GM19023 (cell line): ENCODE results near the gene MYO9B.
"Not testable (repeated sequence)": the region's sequence is repeated elsewhere in the genome, so short reads cannot be mapped to it uniquely, and the experiment has no call there.

ENCODE experiments used
- ATAC-seq: cut with Tn5 transposase; IDR thresholded peaks from one replicate; pipeline ENCODE4 v1.9.1; 2021; ENCODE audit warnings: mild to moderate bottlenecking, moderate library complexity; ENCODE audit not compliant: unreplicated experiment

The MYO9B gene

GRCh38 chr19:17086834-17087233 lies 11.3 kb downstream of the MYO9B start:
- no peak for ATAC-seq

- ATAC-seq: no peak
Observed at GRCh38 chr19:17088552-17088951, 13.0 kb downstream of the MYO9B start.

- ATAC-seq: no peak
Observed at GRCh38 chr19:17090583-17090982, 15.0 kb downstream of the MYO9B start.

- no peak for ATAC-seq
Observed at GRCh38 chr19:17091758-17092333, 16.3 kb downstream of the MYO9B start.

- no peak for ATAC-seq
Observed at GRCh38 chr19:17092696-17093095, 17.1 kb downstream of the MYO9B start.

- not testable (repeated sequence) for ATAC-seq
Observed at GRCh38 chr19:17094694-17095093, 19.1 kb downstream of the MYO9B start.

- ATAC-seq: no peak
Observed at GRCh38 chr19:17095141-17095919, 19.8 kb downstream of the MYO9B start.

- ATAC-seq: no peak
Observed at GRCh38 chr19:17097593-17098126, 22.1 kb downstream of the MYO9B start.

GRCh38 chr19:17098326-17098725 lies 22.7 kb downstream of the MYO9B start:
- ATAC-seq: no peak

GRCh38 chr19:17101686-17102628 lies 26.4 kb downstream of the MYO9B start:
- no peak for ATAC-seq

GRCh38 chr19:17103177-17103576 lies 27.6 kb downstream of the MYO9B start:
- no peak for ATAC-seq

- no peak for ATAC-seq
Observed at GRCh38 chr19:17104679-17105078, 29.1 kb downstream of the MYO9B start.

- ATAC-seq: no peak
Observed at GRCh38 chr19:17105556-17105955, 30.0 kb downstream of the MYO9B start.

GRCh38 chr19:17106964-17107363 lies 31.4 kb downstream of the MYO9B start:
- ATAC-seq: not testable (repeated sequence)

- no peak for ATAC-seq
Observed at GRCh38 chr19:17107546-17108452, 32.2 kb downstream of the MYO9B start.

GRCh38 chr19:17108453-17108784 lies 32.8 kb downstream of the MYO9B start:
- no peak for ATAC-seq

GRCh38 chr19:17109300-17109699 lies 33.7 kb downstream of the MYO9B start:
- ATAC-seq: no peak

GRCh38 chr19:17109962-17110598 lies 34.5 kb downstream of the MYO9B start:
- ATAC-seq: peak; percentile 59

- no peak for ATAC-seq
Observed at GRCh38 chr19:17110599-17110966, 35.0 kb downstream of the MYO9B start.

- ATAC-seq: no peak
Observed at GRCh38 chr19:17111766-17112165, 36.2 kb downstream of the MYO9B start.
